Stimulated activated naive CD8-positive, alpha-beta T cell treated with anti-CD3 and anti-CD28 coated beads, Interleukin-15, Interleukin-2, amounts not matched to agents 100 ng/mL and 50 ng/mL, for 24 hours (primary cell): Measurements from ENCODE around the gene DNAI2.
"Not testable (repeated sequence)": the region's sequence is repeated elsewhere in the genome, so short reads cannot be mapped to it uniquely, and the experiment has no call there.

Experiments
- H3K27ac Mint-ChIP-seq: one replicate; pipeline ENCODE4 v1.8.0; 2021; ENCODE audit warnings: mild to moderate bottlenecking, mixed read lengths
- H3K27me3 Mint-ChIP-seq: one replicate; pipeline ENCODE4 v1.8.0; 2021; ENCODE audit warnings: mixed read lengths
- H3K36me3 Mint-ChIP-seq: one replicate; pipeline ENCODE4 v1.8.0; 2021; ENCODE audit warnings: low read depth, mixed read lengths
- H3K4me1 Mint-ChIP-seq: one replicate; pipeline ENCODE4 v1.8.0; 2021; ENCODE audit warnings: low read depth, mixed read lengths
- H3K4me3 Mint-ChIP-seq: one replicate; pipeline ENCODE4 v1.8.0; 2021; ENCODE audit warnings: mild to moderate bottlenecking, mixed read lengths
- H3K9me3 Mint-ChIP-seq: one replicate; pipeline ENCODE4 v1.8.0; 2021; ENCODE audit warnings: mixed read lengths

Gene DNAI2

GRCh38 chr17:74259667-74260524, 14.1 kb upstream of the DNAI2 start:
- no peak overlapping the region for H3K4me3 Mint-ChIP-seq
- H3K4me1 Mint-ChIP-seq, result no peaks in the 10 kb centered on the region
- no peaks in the 10 kb centered on the region for H3K9me3 Mint-ChIP-seq
- no peaks in the 10 kb centered on the region for H3K27me3 Mint-ChIP-seq
- no peaks in the 10 kb centered on the region for H3K36me3 Mint-ChIP-seq
- no peak overlapping the region for H3K27ac Mint-ChIP-seq

GRCh38 chr17:74260525-74260850, 13.5 kb upstream of the DNAI2 start:
- H3K27ac Mint-ChIP-seq, result no peak overlapping the region
- no peaks in the 10 kb centered on the region for H3K4me1 Mint-ChIP-seq
- no peaks in the 10 kb centered on the region for H3K9me3 Mint-ChIP-seq
- no peaks in the 10 kb centered on the region for H3K27me3 Mint-ChIP-seq
- no peak overlapping the region for H3K4me3 Mint-ChIP-seq
- H3K36me3 Mint-ChIP-seq, result no peaks in the 10 kb centered on the region

DNA sequence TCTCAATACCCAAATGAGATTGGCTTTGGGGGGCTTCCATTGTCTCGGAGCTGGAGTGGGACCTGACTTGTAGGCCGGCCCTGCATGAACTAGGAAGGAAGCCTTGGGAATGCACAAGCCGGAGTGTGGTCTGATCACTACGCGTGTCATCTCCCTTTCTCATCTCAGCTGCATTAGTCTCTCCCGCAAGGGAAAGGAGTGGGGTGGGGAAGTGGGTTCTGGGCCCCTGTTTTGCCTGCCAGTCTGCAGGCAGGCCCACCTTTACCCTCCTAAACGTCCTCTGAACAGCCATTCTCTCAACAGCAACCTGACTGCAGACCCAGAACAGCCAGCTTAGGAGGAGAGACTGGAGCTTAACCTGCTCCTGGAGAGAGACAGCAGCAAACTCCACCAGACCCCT, 11.4 kb upstream of the DNAI2 start:
- Mint-ChIP-seq H3K36me3 (no peaks in the 10 kb centered on the region), H3K9me3 (no peaks in the 10 kb centered on the region), H3K4me3 (no peak overlapping the region), H3K27me3 (no peaks in the 10 kb centered on the region), H3K4me1 (no peaks in the 10 kb centered on the region), H3K27ac (no peak overlapping the region)

- not testable (repeated sequence) for H3K27me3 Mint-ChIP-seq, H3K27ac Mint-ChIP-seq, H3K9me3 Mint-ChIP-seq, H3K4me1 Mint-ChIP-seq, H3K36me3 Mint-ChIP-seq, H3K4me3 Mint-ChIP-seq
Observed at GRCh38 chr17:74267054-74267453, 7.0 kb upstream of the DNAI2 start.

GRCh38 chr17:74267579-74267978, 6.5 kb upstream of the DNAI2 start:
- no peak overlapping the region for H3K4me3 Mint-ChIP-seq
- H3K27me3 Mint-ChIP-seq, result peaks cover 3% of the 10 kb centered on the region
- H3K27ac Mint-ChIP-seq, result no peak overlapping the region
- no peaks in the 10 kb centered on the region for H3K36me3 Mint-ChIP-seq
- no peaks in the 10 kb centered on the region for H3K9me3 Mint-ChIP-seq
- H3K4me1 Mint-ChIP-seq, result no peaks in the 10 kb centered on the region

DNA sequence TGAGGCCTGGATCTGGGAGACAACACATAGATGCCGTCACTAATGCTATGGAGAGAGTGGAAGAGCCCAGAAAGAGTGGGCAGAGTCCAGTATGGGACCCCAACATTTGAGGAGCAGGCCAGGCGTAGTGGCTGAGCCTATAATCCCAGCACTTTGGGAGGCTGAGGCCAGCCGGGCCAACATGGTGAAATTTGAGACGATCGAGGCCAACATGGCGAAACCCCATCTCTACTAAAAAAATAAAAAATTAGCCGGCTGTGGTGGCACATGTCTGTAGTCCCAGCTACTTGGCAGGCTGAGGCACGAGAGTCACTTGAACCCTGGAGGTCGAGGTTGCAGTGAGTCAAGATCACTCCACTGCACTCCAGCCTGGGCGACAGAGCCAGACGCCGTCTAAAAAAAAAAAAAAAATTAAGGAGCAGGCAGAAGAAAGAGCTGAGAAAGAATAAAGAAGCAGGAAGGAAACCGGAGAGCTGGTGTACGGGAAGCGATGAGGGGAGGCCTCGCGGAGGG, 6.0 kb upstream of the DNAI2 start:
- no peak overlapping the region for H3K27ac Mint-ChIP-seq
- H3K4me1 Mint-ChIP-seq, result no peaks in the 10 kb centered on the region
- no peaks in the 10 kb centered on the region for H3K36me3 Mint-ChIP-seq
- H3K9me3 Mint-ChIP-seq, result no peaks in the 10 kb centered on the region
- peaks cover 3% of the 10 kb centered on the region for H3K27me3 Mint-ChIP-seq
- H3K4me3 Mint-ChIP-seq, result no peak overlapping the region

DNA sequence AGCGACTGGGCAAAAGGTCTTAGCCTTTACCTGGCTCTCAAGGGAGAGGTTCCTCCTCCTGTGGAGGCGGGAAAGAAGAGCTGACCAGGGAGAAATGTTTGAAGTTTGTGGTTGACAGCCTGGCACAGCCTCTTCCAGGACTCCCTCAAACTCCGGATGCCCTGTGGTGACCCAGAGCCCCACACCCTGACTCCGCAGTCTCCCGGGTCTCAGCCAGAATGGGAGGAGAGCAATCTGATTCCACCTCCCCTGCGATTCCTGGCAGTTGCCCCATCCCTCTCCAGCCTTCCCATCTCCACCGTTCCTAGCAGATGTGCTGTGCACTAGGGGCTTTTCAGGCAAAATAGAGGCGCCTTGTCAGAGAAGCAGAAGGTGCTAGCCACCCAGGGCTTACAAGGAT, 5.5 kb upstream of the DNAI2 start:
- H3K4me1 Mint-ChIP-seq, result peaks cover 1% of the 10 kb centered on the region
- H3K9me3 Mint-ChIP-seq, result no peaks in the 10 kb centered on the region
- H3K27me3 Mint-ChIP-seq, result peaks cover 3% of the 10 kb centered on the region
- H3K36me3 Mint-ChIP-seq, result no peaks in the 10 kb centered on the region
- H3K4me3 Mint-ChIP-seq, result no peak overlapping the region
- no peak overlapping the region for H3K27ac Mint-ChIP-seq

GRCh38 chr17:74270333-74270732, 3.7 kb upstream of the DNAI2 start:
- Mint-ChIP-seq H3K4me3 (no peak overlapping the region), H3K36me3 (no peaks in the 10 kb centered on the region), H3K27ac (no peak overlapping the region), H3K27me3 (peaks cover 12% of the 10 kb centered on the region), H3K4me1 (peaks cover 19% of the 10 kb centered on the region), H3K9me3 (no peaks in the 10 kb centered on the region)

- no peak overlapping the region for H3K4me3 Mint-ChIP-seq
- H3K27me3 Mint-ChIP-seq, result peaks cover 12% of the 10 kb centered on the region
- H3K36me3 Mint-ChIP-seq, result no peaks in the 10 kb centered on the region
- H3K4me1 Mint-ChIP-seq, result peaks cover 23% of the 10 kb centered on the region
- no peak overlapping the region for H3K27ac Mint-ChIP-seq
- H3K9me3 Mint-ChIP-seq, result no peaks in the 10 kb centered on the region
Observed at GRCh38 chr17:74271281-74271680, 2.8 kb upstream of the DNAI2 start.

- Mint-ChIP-seq H3K9me3 (no peaks in the 10 kb centered on the region), H3K27ac (no peak overlapping the region), H3K36me3 (no peaks in the 10 kb centered on the region), H3K4me3 (no peak overlapping the region), H3K27me3 (peaks cover 12% of the 10 kb centered on the region), H3K4me1 (peaks cover 29% of the 10 kb centered on the region)
Observed at GRCh38 chr17:74271901-74272561, 2.0 kb upstream of the DNAI2 start.

GRCh38 chr17:74272731-74273201, 1.3 kb upstream of the DNAI2 start:
- Mint-ChIP-seq H3K4me1 (peaks cover 29% of the 10 kb centered on the region), H3K36me3 (no peaks in the 10 kb centered on the region), H3K9me3 (no peaks in the 10 kb centered on the region), H3K27me3 (peaks cover 12% of the 10 kb centered on the region), H3K27ac (no peak overlapping the region), H3K4me3 (no peak overlapping the region)

- Mint-ChIP-seq H3K4me3 (peak overlapping the region; percentile 62), H3K36me3 (no peaks in the 10 kb centered on the region), H3K4me1 (peaks cover 40% of the 10 kb centered on the region), H3K27ac (no peak overlapping the region), H3K9me3 (no peaks in the 10 kb centered on the region), H3K27me3 (peaks cover 9% of the 10 kb centered on the region)
Observed at GRCh38 chr17:74274709-74275340, 791 bp downstream of the DNAI2 start.

DNA sequence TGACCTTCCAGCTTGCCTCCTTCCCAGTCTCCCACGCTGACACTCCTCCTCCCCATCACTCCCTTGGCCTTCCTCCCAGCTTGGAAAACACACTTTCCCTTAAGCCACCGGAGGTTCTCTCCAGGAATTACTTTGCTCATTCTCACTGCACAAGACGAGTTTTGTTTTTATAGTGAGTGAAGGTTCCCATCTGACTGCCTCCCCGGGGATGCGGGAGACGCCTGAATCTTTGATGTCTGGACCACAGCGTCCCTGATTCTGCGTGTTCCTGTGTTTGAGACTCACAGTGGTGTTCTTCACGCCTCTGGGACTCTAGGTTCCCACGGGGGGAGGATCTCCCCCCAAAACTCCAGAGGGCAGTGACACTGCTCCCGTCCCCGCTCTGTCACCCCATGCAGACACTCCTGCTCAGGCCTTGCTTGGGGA, 2.0 kb downstream of the DNAI2 start:
- H3K4me3 Mint-ChIP-seq, result no peak overlapping the region

GRCh38 chr17:74276541-74277009, 2.5 kb downstream of the DNAI2 start:
- peaks cover 58% of the 10 kb centered on the region for H3K4me1 Mint-ChIP-seq
- H3K27me3 Mint-ChIP-seq, result peaks cover 9% of the 10 kb centered on the region
- no peak overlapping the region for H3K4me3 Mint-ChIP-seq
- no peaks in the 10 kb centered on the region for H3K9me3 Mint-ChIP-seq
- no peaks in the 10 kb centered on the region for H3K36me3 Mint-ChIP-seq
- H3K27ac Mint-ChIP-seq, result peak overlapping the region; percentile 34

More for the DNA sequence above, 2.0 kb downstream of the DNAI2 start:
- Mint-ChIP-seq H3K36me3 (no peaks in the 10 kb centered on the region), H3K9me3 (no peaks in the 10 kb centered on the region), H3K27ac (peak overlapping the region; percentile 61), H3K4me1 (peaks cover 53% of the 10 kb centered on the region), H3K27me3 (peaks cover 9% of the 10 kb centered on the region)

- Mint-ChIP-seq H3K4me3 (no peak overlapping the region), H3K36me3 (no peaks in the 10 kb centered on the region), H3K27me3 (peaks cover 9% of the 10 kb centered on the region), H3K27ac (no peak overlapping the region), H3K9me3 (no peaks in the 10 kb centered on the region), H3K4me1 (peaks cover 69% of the 10 kb centered on the region)
Observed at GRCh38 chr17:74277935-74278334, 3.9 kb downstream of the DNAI2 start.
